Superior temporal gyrus (tissue), 1 donor: ENCODE data around the gene APLF.
"Not testable (repeated sequence)": the region's sequence is repeated elsewhere in the genome, so short reads cannot be mapped to it uniquely, and the experiment has no call there.

Experiments
- DNase-seq: peaks from one replicate; pipeline ENCODE4 v3.0.0-alpha.2; 2016; ENCODE audit errors: extremely low spot score

APLF gene

DNA sequence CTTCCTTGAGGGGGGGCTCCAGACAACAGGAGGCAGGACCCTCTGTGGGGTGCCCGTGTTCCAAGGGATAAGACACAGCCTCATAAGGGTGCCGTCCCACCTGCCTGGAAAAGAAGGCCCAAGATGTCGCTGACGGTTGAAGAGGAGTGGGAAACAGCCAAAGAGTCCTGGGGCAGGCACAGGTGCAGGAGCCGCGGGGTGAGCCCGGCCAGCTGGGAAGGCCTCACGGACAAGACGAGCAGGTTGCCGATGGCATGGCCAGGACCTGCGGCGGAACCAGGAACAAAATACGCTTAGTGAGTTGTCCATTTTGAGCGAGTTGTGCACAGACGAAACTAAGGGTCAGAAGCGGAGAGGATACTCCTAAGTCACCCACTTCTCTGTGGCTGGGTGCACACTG is 61.8 kb downstream of the APLF start:
- not testable (repeated sequence) for DNase-seq

DNA sequence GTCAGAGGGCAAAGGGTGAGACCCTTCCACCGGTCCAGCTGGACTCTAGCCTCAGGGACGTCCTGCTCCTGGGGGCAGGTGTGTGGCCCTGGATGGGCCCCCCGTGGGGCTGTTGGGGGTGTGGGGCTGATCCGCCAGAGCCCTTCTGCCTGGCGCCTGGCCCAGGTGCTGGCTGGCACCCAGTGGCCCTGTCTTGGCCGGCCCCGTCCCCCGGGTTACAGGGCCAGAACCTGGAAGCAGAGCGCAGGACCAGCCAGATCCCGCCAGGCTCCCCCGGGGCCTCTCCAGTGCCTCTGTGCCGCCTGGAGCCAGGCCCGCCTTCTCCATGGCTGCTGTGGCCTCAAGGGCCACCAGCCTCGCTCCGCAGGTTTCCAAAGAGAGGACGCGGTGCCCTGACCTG is 62.3 kb downstream of the APLF start:
- not testable (repeated sequence) for DNase-seq

DNA sequence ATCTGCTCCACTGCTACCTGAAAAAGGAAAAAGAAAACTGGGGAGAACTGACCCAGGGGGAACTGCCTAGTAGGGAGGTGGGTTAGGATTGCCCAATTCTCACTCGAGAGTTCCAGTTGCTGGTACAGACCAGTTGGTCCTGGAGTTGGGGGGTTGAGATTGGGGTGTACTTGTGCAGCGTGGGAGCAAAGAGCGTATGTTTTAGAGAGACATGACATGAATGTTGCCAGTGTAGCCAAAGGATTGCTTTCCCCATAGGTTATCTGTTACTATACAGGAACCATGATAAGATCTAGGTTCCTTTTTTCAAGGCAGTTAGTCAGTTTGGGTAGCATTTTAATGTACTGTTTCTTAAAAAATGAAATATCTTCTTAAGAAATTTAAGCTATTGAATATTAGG is 68.6 kb downstream of the APLF start:
- DNase-seq: no peak

DNA sequence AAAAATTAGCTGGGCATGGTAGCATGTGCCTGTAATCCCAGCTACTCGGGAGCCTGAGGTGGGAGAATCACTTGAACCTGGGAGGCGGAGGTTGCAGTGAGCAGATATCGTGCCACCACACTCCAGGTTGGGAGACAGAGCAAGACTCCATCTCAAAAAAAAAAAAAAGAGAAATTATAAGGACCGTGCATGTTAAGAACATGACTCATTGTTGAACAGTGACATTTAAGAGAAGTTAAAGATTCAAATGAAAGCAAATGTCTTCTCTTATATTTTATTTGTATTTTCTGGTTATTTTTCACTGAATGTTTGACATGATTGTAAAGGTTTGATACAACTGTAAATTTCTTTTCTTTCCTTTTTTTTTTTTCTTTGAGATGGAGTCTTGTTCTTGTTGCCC is 69.6 kb downstream of the APLF start:
- no peak for DNase-seq

DNA sequence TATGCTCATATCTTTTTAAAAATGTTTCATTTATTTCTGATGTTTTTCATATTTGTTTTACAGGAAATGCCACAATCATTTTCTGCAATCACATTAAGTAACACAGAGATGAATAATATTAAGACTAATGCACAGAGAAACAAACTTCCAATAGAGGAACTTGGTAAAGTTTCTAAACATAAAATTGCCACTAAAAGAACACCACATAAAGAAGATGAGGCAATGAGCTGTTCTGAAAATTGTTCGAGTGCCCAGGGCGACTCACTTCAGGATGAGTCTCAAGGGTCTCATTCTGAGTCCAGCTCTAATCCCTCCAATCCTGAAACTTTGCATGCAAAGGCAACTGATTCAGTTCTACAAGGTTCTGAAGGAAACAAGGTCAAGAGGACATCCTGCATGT is 70.4 kb downstream of the APLF start:
- DNase-seq: no peak

DNA sequence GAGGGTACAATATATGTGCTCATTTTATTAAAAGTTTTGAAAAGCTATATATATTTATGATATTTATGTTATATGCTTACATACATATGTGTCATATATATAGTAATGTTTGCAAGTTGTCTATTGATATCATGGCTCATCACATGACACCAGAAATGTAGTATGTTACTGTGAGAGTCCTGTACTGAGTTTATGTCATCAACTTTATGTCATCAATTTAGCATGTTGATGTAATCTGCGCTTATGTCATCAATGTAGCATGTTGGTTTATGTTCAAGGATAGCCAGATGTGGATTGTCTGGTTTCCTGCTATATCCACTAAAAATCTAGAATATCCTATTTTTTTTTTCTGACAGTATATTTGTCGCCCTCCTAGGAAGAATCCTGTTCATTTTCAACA is 77.4 kb downstream of the APLF start:
- DNase-seq: no peak

DNA sequence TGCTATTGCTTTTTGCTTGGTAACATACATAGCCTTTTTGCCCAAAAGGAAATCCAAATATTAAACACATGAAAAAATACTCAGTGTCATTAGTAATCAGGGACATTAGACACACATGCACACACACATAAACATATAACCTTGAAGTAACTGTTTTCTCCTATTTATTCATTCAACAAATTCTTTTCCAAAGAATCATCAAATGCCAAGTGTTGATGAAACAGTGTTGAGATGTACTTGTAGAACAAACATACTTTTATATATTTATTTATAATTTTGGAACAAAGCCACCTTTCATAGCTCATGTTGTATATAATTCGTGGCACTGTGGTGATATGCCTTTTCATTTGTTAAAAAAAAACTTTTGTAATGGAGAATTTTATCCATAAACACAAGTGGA is 81.0 kb downstream of the APLF start:
- no peak for DNase-seq

DNA sequence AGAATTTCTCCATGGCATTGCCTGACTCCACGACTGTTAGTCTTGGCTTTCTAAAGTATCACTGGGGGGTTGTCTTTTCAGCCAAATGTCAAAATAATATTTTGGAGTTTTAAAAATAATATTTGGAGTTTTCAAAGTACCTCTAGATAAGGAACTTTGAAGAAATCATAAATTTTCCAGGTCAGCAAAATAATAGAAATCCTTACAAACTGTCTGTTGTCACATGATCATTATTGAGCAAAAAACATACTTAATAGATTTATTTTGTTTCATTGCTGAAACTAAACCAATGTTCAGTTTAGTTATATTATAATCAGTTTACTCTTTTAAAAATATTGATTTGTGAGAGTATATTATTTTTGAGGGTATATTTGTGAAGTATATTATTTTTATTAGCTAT is 85.7 kb downstream of the APLF start:
- no peak for DNase-seq

DNA sequence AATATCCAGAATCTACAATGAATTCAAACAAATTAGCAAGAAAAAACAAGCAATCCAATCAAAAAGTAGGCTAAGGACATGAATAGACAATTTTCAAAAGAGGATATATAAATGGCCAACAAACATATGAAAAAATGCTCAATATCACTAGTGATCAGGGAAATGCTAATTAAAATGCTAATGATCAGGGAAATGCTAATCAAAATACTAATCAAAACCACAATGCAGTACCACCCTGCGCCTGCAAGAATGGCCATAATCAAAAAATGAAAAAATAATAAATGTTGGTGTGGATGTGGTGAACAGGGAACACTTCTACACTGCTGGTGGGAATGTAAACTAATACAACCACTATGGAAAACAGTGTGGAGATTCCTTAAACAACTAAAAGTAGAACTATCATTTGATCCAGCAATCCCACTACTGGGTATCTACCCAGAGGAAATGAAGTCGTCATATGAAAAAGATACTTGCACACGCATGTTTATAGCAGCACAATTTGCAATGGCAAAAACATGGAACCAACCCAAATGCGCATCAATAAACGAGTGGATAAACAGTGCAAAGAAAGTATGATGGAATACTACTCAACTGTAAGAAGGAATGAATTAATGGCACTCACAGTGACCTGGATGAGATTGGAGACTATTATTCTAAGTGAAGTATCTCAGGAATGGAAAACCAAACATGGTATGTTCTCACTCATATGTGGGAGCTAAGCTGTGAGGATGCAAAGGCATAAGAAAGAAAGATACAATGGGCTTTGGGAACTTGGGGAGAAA is 88.2 kb downstream of the APLF start:
- not testable (repeated sequence) for DNase-seq

DNA sequence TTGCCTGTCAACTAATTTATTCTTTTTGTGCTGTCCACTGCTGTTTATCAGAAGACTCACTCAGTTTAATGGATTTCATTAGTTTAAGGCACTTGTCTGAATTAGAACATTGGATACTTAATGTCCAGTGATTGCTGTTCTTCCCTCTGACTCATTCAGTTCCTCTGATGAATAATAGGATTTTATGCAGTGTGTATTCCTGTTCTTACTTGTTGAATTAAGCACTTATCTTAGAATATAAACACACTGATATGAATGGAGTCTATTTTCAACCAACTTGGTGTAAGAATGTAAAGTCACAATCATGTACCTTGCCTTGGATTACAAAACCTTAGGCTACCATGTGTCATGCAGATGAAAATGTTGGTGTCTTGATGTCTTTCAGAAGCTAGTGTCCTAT is 89.0 kb downstream of the APLF start:
- no peak for DNase-seq

DNA sequence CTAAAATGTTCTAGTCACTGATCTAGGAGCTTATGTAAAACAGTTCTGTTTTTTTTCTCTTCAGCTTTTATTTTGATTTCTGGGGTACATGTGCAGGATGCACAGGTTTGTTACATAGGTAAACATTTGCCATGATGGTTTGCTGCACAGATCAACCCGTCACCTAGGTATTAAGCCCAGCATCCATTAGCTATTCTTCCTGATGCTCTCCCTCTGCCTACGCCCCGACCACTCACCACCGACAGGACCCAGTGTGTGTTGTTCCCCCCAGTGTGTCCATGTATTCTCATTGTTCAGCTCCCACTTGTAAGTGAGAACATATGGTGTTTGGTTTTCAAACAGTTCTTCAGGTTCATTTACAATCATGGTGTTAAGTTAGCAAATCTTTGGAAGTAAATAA is 91.2 kb downstream of the APLF start:
- DNase-seq: no peak

DNA sequence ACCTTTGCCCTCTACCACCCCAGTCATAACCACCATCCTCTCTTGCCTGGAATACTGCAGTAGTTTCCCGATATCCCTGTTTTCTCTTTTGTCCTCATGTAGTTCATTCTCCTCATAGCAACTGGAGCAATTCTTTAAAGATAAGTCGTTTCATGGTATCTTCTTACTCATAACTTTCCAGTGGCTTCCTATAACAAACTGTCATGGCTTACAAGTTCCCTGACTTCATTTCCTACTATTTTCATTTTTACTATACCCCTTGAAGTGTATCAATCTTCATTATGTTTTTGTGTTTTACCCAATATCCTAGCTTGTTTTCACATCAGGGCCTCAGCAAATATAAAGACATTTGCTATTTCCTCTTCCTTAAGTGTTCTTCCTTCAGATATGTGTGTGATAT is 92.3 kb downstream of the APLF start:
- DNase-seq: no peak

DNA sequence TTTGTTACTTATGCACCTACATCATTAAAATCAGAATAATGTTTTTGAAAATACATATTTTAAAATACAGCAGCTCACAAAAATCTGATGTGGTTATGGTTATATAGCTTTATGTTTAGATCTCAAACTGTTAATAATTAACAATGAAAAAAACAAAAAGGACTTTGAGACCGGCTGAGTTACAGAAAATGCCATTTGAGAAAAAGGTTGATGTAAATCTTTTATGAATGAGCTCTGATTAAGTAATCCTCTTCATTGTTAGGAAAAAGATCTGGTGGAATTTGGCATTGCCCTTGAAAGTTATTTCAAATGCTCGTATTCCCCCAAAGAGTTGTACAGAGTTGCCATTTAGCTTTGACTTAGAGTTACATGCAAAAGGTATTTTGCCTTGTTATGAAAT is 93.2 kb downstream of the APLF start:
- no peak for DNase-seq

DNA sequence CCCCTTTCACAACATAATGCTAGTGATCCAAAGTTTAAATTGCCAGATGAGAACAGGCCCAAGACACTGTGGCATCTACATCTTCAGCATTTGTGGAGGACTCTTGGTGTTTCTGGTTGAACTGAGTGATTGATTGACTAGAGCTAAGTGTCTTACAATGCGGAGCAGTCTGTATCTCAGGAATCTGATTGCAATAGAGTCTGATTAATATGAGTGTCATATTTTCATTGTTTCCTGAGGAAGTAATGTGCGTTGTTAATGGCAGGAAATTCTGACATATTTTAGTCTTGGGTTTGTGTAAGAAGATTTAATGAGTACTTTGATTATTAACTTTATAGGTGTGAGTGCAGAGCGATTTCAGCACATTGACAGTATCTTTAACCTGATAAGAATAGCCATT is 94.0 kb downstream of the APLF start:
- DNase-seq: no peak

DNA sequence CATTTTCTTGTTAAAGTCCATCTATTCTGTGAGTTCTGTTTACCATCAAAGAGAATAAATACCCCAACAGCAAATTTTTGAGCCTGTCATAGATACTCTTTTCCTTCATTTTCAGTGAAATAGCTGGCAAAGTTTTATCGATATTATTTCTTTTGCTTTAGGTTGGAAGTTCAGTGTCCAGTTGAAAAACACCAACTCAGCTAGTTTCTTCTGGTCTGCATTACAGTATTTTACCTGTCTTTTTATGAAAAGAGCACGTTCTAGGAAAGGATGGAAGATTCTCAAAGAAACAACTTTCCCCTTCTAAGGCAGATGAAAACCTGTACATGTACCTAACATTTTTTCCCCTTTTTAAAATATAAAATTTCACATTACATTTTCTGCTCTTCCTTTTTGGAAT is 95.5 kb downstream of the APLF start:
- DNase-seq: no peak

DNA sequence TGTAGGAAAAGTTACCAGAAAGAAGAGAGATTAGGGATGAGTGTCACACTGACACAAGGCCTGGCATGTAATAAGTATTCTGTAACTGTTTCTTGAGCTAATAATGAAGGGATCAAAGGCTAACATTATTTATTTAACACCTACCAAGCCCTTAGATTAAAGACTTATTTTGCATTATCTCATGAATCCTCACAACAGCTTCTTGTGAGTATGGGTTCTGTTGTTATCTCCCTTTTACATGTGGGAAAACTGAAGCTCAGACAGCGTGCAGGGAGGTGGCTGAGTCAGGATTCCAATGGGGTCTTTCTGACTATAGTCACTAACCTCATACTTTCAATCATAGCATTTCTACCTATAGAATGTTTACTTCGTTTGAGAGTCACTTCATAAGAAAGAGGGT is 97.0 kb downstream of the APLF start:
- DNase-seq: no peak

DNA sequence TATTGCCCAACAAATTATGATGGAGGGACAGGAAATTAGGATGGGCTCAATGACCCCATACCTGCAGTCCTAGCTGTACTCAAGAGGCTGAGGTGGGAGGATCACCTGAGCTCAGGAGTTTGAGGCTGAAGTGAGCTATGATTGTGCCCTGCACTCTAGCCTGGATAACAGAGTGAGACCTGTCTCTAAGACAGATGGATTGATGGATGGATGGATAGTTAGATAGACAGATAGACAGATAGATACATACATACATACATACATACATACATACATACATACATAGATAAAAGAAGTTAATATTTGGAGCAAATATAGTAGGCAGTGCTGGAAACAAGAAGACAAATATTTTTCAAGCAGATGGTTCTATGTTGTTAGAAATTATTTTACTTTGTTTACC is 97.9 kb downstream of the APLF start:
- no peak for DNase-seq

DNA sequence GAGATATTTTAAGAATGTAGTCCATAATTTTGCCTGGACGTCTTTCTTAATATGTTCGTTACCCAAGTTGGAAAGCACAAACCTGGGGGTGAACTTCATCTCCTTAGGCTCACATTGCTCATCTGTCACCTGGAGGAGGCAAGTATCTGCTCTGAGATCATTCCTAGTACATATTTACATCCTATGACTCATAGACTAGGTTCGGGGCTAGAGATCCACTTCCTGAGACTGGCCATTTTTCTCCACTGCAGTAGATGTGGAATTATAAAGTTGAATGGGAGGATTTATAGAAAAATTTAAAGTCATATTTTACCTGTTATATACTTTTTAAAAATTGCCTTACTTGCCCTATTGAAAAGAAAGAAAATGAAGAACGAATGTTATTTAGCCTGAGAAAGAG is 98.5 kb downstream of the APLF start:
- no peak for DNase-seq

DNA sequence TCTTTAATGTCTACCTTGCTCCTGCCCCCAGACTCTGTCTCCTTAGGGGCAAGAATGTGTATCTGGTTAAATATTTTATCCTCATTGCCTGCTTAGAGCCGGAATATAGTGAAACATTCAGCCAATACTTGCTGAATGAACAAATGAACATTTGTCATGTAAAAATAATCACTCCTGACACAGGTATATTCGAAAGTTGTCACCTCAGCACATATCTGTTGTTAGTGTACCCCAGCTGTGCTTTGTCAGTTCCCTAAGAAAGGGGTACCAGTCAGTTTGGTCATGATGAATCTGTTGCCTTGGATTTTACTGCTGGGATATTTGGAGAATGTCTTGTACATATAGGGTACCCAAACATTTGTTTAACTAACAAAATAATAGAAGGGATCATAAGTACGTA is 99.0 kb downstream of the APLF start:
- DNase-seq: no peak

DNA sequence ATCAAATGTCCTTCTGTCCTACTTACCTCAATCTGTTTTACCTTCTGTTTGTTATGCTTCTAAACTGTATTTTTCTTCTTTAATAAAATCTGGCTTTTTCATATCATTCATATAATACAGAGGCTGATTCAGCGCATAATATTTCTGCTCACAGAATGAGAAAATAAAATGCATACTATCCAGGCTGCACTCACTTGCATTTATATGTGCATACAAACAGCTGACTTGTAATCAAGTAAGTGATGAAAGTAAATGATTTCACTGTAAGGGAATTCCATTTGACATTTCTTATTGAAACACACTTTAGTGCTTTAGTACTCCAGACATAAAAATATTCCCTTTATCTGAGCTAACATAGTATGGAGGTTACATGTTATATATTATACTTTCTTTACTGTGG is 100.7 kb downstream of the APLF start:
- DNase-seq: no peak

DNA sequence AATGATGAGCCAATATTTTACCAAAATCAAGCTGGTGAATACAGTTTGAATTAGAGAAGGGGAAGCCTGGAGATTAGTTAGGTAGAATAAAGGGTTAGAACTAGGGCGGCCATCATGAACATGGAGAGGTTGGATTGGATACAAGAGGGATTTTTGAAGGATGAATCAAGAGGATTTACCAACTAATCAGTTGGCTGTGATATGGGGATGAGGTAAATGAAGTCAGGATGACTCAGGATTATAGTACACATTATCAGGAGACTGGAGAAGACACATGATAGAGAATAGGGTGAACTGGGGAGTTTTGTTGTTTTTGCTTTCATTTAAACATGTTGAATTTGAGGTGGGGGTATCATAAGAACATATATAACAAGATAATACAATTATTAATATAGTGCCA is 102.2 kb downstream of the APLF start:
- no peak for DNase-seq

DNA sequence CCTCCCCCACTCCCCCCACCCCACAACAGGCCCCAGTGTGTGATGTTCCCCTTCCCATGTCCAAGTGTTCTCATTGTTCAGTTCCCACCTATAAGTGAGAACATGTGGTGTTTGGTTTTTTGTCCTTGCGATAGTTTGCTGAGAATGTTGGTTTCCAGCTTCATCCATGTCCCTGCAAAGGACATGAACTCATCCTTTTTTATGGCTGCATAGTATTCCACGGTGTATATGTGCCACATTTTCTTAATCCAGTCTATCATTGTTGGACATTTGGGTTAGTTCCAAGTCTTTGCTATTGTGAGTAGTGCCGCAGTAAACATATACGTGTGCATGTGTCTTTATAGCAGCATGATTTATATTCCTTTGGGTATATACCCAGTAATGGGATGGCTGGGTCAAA is 103.0 kb downstream of the APLF start:
- not testable (repeated sequence) for DNase-seq

DNA sequence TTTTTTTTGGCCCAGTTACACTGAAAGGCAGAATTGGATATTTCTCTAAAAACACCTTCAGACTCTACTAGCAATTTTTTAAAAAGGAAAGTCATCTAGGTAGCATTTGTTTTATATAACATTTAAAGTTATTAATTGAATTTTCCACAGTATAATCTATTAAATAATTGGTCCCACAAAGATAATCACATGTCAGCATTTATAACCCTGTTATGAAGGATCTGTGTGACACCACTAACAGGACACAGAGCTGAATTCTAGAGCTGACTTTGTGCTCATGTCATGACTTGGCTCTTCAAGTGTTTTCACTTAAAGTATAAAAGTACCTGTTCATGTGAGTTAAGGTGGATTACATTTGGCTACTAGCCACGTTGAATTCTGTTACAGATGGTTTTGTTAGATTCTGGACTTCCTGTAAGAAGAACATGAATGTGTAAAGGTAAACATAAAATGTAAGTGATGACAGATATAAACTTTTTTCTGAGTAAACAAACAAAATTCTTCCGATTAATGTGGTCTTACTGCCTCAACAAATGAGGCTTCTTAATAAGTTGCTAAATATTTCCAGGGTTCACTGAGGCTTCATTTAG is 106.9 kb downstream of the APLF start:
- DNase-seq: no peak

DNA sequence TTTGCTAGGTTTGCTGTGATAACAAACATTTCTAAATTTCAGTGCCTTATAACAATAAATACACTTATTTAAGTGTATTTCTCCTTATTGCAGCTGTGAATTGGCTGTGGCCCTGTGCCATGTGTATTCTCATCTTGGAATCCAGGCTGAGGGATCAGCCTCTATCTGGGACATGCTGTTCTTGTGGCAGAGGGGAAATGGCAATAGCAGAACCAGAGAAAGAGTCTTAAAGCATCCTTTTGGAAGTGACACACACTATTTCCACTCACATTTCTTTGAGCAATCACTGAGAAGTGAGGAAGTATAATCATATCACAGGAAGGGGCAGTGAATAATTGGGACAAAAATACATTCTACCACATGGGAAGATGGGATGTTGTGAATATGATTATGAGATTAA is 109.8 kb downstream of the APLF start:
- DNase-seq: no peak
